Testis (tissue), 3 donors: ENCODE data around the gene P2RX3. TPM values are rescaled to one million over a fixed set of nuclear protein-coding genes. Genes with fewer than 3 reads are reported as not detected.

Experiments used
- DNase-seq: peaks from one replicate; pipeline ENCODE4 v3.0.0-alpha.2; 2019
- H3K27ac ChIP-seq, 2 donors: fragments of 200-600 bp; sonication (generic); one replicate each; pipeline ENCODE4 v1.5.1; 2019
- H3K27me3 ChIP-seq: fragments of 200-600 bp; sonication (generic); one replicate; pipeline ENCODE4 v1.5.1; 2019
- H3K36me3 ChIP-seq: fragments of 200-600 bp; sonication (generic); one replicate; pipeline ENCODE4 v1.5.1; 2017; ENCODE audit warnings: low read depth; ENCODE audit errors: missing control alignments
- H3K4me1 ChIP-seq: fragments of 200-600 bp; sonication (generic); one replicate; pipeline ENCODE4 v1.5.1; 2019
- H3K4me3 ChIP-seq, 2 donors: fragments of 200-600 bp; sonication (generic); one replicate each; pipeline ENCODE4 v1.5.1; 2017 to 2019
- H3K9me3 ChIP-seq: fragments of 200-600 bp; sonication (generic); one replicate; pipeline ENCODE4 v1.5.1; 2017
- POLR2A ChIP-seq: fragments of 450-650 bp; IDR thresholded peaks from one replicate; pipeline ENCODE4 v1.6.1; 2017; ENCODE audit warnings: antibody characterized with exemption, mild to moderate bottlenecking, moderate library complexity
- WGBS, 2 donors: methylation state at CpG; one replicate each; pipeline ENCODE4 v1.1.5; 2018; 5-methylcytosine and 5-hydroxymethylcytosine counted together
- intact Hi-C: fragments of 100-400 bp; cut with DNase I; formaldehyde crosslinking; loops from one replicate; pipeline ENCODE4 v1.15.1; 2023; ENCODE audit warnings: low total_unique reads
- polyA plus RNA-seq: library from polyadenylated mRNA; stranded (reverse); fragments of 350-450 nt; fragmentation: Illumina TruSeq; extraction: RNeasy Lipid Tissue Mini Kit (QIAGEN cat#74804); gene quantifications from one replicate; pipeline ENCODE4 v1.2.3, GENCODE V29; 2014; ENCODE audit warnings: low read depth, low replicate concordance; ENCODE audit not compliant: insufficient read depth
- total RNA-seq, 2 donors: library from RNA; depleted of rRNA; stranded (reverse); fragments of >200 nt; gene quantifications; one replicate each; pipeline ENCODE4 v1.2.3, GENCODE V29; 2016
- TF ChIP-seq, protein P1 (sequence below), 3 experiments: fragments of 450-650 bp in 2 of 3; fragments of 200-600 bp in 1 of 3; sonication (generic) in 1 of 3; IDR thresholded peaks; one replicate each; pipeline ENCODE4 v1.5.1; 2016 to 2019; ENCODE audit warnings: antibody characterized with exemption in 3 of 3, mild to moderate bottlenecking in 2 of 3, moderate library complexity in 1 of 3

The P2RX3 gene
- total and polyA plus RNA-seq, 3 donors from 2014 or later = 2.5 to 8.5 (median 3.3) TPM

DNA sequence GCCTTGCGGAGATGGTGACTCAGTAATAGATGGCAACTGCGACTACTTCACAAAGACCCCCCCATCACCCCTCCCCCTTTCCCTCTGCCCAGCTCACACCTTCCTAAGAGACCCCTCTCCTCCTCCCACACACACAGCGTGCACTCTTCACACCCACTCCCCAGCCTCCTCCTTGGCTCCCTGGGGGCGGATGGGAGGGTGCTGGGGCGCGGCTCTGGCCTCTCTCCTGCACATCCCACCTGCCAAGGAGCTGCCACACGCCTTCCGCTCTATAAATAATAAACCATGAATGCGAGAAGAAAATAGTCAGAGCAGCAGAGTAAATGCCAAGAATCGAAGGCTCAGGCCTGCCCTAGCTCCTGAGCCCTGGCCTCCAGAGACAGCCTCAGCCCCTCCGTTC, 4.5 kb downstream of the P2RX3 start:
- intact Hi-C loops = no loop called here
- H3K4me1 ChIP-seq = no peaks in the 10 kb centered on the region

DNA sequence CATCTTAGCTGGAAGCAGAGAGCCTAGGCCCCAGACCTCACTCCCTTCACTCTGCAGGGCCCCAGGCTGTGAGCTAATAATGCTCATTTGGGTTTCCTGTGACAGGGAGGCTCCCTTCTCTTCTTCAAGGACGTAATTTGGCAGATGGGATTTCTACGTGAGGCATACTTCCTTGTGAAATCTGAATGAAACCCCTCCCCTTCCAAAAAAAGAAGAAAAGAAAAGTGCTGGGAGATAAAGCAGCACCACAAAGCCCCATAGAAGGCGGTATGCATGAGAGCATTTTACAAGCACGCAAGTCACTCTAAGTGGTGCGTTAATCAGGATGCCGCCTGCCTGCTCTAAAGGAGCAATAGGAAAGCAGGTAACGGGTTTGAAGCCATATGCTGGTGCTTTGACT, 5.7 kb downstream of the P2RX3 start:
- Histone ChIP-seq H3K4me1 (no peaks in the 10 kb centered on the region), H3K36me3 (no peaks in the 10 kb centered on the region), H3K27ac (no peak overlapping the region), H3K27me3 (no peaks in the 10 kb centered on the region), H3K9me3 (no peaks in the 10 kb centered on the region), H3K4me3 (no peak overlapping the region)
- TF ChIP-seq, protein P1, sequence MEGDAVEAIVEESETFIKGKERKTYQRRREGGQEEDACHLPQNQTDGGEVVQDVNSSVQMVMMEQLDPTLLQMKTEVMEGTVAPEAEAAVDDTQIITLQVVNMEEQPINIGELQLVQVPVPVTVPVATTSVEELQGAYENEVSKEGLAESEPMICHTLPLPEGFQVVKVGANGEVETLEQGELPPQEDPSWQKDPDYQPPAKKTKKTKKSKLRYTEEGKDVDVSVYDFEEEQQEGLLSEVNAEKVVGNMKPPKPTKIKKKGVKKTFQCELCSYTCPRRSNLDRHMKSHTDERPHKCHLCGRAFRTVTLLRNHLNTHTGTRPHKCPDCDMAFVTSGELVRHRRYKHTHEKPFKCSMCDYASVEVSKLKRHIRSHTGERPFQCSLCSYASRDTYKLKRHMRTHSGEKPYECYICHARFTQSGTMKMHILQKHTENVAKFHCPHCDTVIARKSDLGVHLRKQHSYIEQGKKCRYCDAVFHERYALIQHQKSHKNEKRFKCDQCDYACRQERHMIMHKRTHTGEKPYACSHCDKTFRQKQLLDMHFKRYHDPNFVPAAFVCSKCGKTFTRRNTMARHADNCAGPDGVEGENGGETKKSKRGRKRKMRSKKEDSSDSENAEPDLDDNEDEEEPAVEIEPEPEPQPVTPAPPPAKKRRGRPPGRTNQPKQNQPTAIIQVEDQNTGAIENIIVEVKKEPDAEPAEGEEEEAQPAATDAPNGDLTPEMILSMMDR (IDR thresholded peaks at IDR 0.05) = no peak
- no peak for TF ChIP-seq POLR2A
- intact Hi-C loops = no loop called here
- 69 to 89% methylated on average over 7 of the region's 7 CpGs for WGBS, 2 donors
- no peak for DNase-seq

More for the DNA sequence above, 4.5 kb downstream of the P2RX3 start:
- 82 to 86% methylated on average over 11 of the region's 11 CpGs for WGBS, 2 donors
- H3K9me3 ChIP-seq = no peaks in the 10 kb centered on the region
- no peaks in the 10 kb centered on the region for H3K27me3 ChIP-seq
- H3K4me3 ChIP-seq = no peak overlapping the region
- TF ChIP-seq POLR2A = no peak
- TF ChIP-seq, protein P1 (IDR thresholded peaks at IDR 0.05) = no peak
- no peaks in the 10 kb centered on the region for H3K36me3 ChIP-seq
- DNase-seq = no peak
- no peak overlapping the region for H3K27ac ChIP-seq

DNA sequence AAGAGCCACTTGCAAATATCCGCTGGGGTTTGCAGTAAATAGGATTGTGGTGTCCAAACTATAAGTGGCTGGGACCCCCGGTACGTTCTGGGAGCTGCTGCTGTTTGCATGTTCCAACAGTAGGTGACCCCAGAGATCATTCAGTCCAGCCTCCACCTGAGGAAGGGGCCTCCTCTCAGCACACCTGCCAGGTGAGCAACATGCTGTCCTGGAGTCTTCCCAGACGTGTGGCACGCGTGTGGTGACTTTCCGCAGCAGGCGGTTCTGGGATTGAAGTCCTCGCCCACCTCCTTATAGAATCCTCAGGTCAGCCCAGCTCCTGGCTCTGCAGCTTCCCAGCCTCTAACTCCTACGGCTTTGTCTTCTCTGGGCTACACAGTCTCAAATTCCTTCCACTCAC, 6.7 kb downstream of the P2RX3 start:
- H3K36me3 ChIP-seq = no peaks in the 10 kb centered on the region
- WGBS, 2 donors = 92 to 95% methylated on average over 10 of the region's 10 CpGs

DNA sequence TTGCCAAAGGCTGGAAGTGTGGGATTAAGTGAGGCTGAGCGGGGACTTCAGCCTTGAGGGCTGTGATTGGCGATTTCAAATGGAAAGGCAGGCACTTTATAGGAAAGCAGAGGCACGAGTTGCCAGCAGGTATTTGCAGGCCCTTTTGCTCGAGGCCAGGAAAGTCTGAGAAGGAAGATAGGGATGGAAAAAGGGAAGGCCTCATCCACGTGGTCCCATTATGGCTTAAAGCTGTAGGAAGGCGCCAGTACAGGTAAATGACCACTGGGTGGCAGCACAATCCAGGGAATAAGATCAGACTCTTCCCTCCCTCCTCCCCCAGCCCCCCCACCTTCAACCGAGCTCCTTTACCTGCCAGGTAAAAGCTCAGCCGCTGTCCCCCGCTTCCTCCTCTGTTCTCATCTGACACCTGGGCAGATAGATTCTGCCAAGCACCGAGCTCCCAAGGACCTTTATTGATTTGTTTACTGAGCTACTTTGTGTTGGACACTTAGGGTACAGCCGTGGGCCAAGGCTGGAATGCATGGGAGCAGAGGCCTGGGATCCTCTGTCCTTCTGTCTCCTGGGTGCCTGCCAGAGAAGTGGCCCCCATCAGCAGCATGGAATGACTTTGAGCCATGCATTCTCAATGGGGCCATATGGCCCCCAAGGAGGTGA, 7.5 kb downstream of the P2RX3 start:
- WGBS, 2 donors = 19 to 29% methylated on average over 11 of the region's 11 CpGs
- Histone ChIP-seq H3K4me3 (no peak overlapping the region), H3K9me3 (no peaks in the 10 kb centered on the region), H3K27me3 (no peaks in the 10 kb centered on the region), H3K36me3 (no peaks in the 10 kb centered on the region), H3K27ac (no peak overlapping the region), H3K4me1 (no peaks in the 10 kb centered on the region)
- peak; percentile 87 for DNase-seq
- TF ChIP-seq POLR2A = no peak
- TF ChIP-seq, protein P1 (IDR thresholded peaks at IDR 0.05) = peak; percentile 10 to 87 (median 79)
- intact Hi-C loops = no loop called here

More for the DNA sequence above, 6.7 kb downstream of the P2RX3 start:
- no peak for DNase-seq
- no peaks in the 10 kb centered on the region for H3K4me1 ChIP-seq
- TF ChIP-seq, protein P1 (IDR thresholded peaks at IDR 0.05) = no peak
- TF ChIP-seq POLR2A = no peak
- H3K27me3 ChIP-seq = no peaks in the 10 kb centered on the region
- H3K27ac ChIP-seq = no peak overlapping the region
- H3K9me3 ChIP-seq = no peaks in the 10 kb centered on the region
- H3K4me3 ChIP-seq = no peak overlapping the region
- intact Hi-C loops = no loop called here

DNA sequence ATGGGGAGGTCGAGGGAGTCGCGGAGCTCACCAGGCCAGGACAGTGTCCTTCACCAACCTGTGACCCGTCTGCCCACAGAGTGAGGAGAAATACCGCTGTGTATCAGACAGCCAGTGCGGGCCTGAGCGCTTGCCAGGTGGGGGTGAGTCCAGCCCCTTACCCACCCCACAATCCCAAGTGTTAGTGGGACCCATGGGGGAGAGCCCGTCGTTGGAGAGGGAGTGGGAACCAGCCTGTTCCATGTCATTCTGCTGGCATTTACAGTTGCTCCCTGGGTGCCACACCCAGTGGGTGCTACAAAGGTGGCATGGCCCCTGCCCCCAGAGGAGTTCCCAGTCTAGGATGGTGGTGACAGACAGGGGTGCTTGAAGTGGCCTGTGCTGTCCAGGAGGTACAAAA, 9.2 kb downstream of the P2RX3 start:
- 64 to 83% methylated on average over 2 to 9 of the region's 9 CpGs for WGBS, 2 donors
- no peaks in the 10 kb centered on the region for H3K27me3 ChIP-seq
- no peaks in the 10 kb centered on the region for H3K36me3 ChIP-seq
- no peaks in the 10 kb centered on the region for H3K4me1 ChIP-seq
- intact Hi-C loops = no loop called here
- H3K4me3 ChIP-seq = no peak overlapping the region
- TF ChIP-seq POLR2A = no peak
- TF ChIP-seq, protein P1 (IDR thresholded peaks at IDR 0.05) = no peak
- DNase-seq = no peak
- no peaks in the 10 kb centered on the region for H3K9me3 ChIP-seq
- H3K27ac ChIP-seq = no peak overlapping the region
